HepG2 (cell line): ENCODE results near the gene EARS2. TPM values are rescaled to one million over a fixed set of nuclear protein-coding genes. Genes with fewer than 3 reads are reported as not detected.

Experiments used
- CAMTA2 ChIP-seq: sonication (generic); formaldehyde crosslinking; IDR thresholded peaks from 2 replicates; pipeline ENCODE4 v1.4.0; 2020; ENCODE audit warnings: mild to moderate bottlenecking, missing genetic modification reagents, borderline replicate concordance
- CHD2 ChIP-seq: IDR thresholded peaks from 2 replicates; pipeline ENCODE4 v1.6.1; 2011; ENCODE audit warnings: low read depth, low read length, improper control_type of control experiment
- DR1 ChIP-seq: sonication (generic); formaldehyde crosslinking; IDR thresholded peaks from 2 replicates; pipeline ENCODE4 v1.8.0; 2021; ENCODE audit warnings: mild to moderate bottlenecking, missing genetic modification reagents, inconsistent platforms
- FOXO1 ChIP-seq: sonication (generic); formaldehyde crosslinking; IDR thresholded peaks from 2 replicates; pipeline ENCODE4 v1.4.0; 2020; ENCODE audit warnings: missing genetic modification reagents
- HCFC1 ChIP-seq: fragments of 150-350 bp; IDR thresholded peaks from 2 replicates; pipeline ENCODE4 v1.6.1; 2014; ENCODE audit warnings: low read depth, low read length
- HNF4G ChIP-seq, 2 experiments: sonication (generic) in 1 of 2; formaldehyde crosslinking in 1 of 2; IDR thresholded peaks; 2 replicates each; pipeline versions ENCODE4 v1.4.0 to v1.6.1; 2011 to 2020; ENCODE audit warnings: borderline replicate concordance in 2 of 2, low read depth in 2 of 2, mild to moderate bottlenecking in 2 of 2, low read length in 1 of 2, missing genetic modification reagents in 1 of 2, moderate library complexity in 1 of 2
- IRX3 ChIP-seq: sonication (generic); formaldehyde crosslinking; IDR thresholded peaks from 2 replicates; pipeline ENCODE4 v1.8.1; 2023; ENCODE audit warnings: mild to moderate bottlenecking, low read depth, missing genetic modification reagents, borderline replicate concordance
- KAT8 ChIP-seq: IDR thresholded peaks from 2 replicates; pipeline ENCODE4 v1.6.1; 2016; ENCODE audit warnings: missing genetic modification reagents, missing compliant biosample characterization
- MXI1 ChIP-seq: IDR thresholded peaks from 3 replicates; pipeline ENCODE4 v1.6.1; 2012; ENCODE audit warnings: low read depth, low read length, inconsistent platforms, borderline replicate concordance
- NONO ChIP-seq, 2 experiments: fragments of 450-650 bp in 1 of 2; sonication (generic) in 1 of 2; formaldehyde crosslinking in 1 of 2; IDR thresholded peaks in 1 of 2; conservative IDR thresholded peaks in 1 of 2; 2 replicates each; pipeline versions ENCODE4 v1.6.1 to v1.8.0; 2017 to 2022; ENCODE audit warnings: mild to moderate bottlenecking in 1 of 2, missing genetic modification reagents in 1 of 2, moderate library complexity in 1 of 2
- NRL ChIP-seq: sonication (generic); formaldehyde crosslinking; IDR thresholded peaks from 2 replicates; pipeline ENCODE4 v1.5.0; 2020; ENCODE audit warnings: missing genetic modification reagents, mild to moderate bottlenecking, moderate library complexity, borderline replicate concordance
- PBX3 ChIP-seq: sonication (generic); formaldehyde crosslinking; IDR thresholded peaks from 2 replicates; pipeline ENCODE4 v1.8.1; 2023; ENCODE audit warnings: missing genetic modification reagents, inconsistent platforms, borderline replicate concordance
- PRPF4 ChIP-seq: fragments of 200-400 bp; formaldehyde crosslinking; IDR thresholded peaks from 2 replicates; pipeline ENCODE4 v1.6.1; 2016; ENCODE audit warnings: low read length, low read depth; ENCODE audit not compliant: poor library complexity, severe bottlenecking
- RCOR2 ChIP-seq: IDR thresholded peaks from 2 replicates; pipeline ENCODE4 v1.6.1; 2016; ENCODE audit warnings: missing biosample characterization, missing genetic modification reagents
- TSC22D2 ChIP-seq: sonication (generic); formaldehyde crosslinking; IDR thresholded peaks from 2 replicates; pipeline ENCODE4 v1.5.1; 2020; ENCODE audit warnings: missing genetic modification reagents, mild to moderate bottlenecking, borderline replicate concordance
- ZBTB26 ChIP-seq: IDR thresholded peaks from 2 replicates; pipeline ENCODE4 v1.6.1; 2016; ENCODE audit warnings: missing compliant biosample characterization, missing genetic modification reagents, borderline replicate concordance
- ZBTB8A ChIP-seq: sonication (generic); formaldehyde crosslinking; IDR thresholded peaks from 2 replicates; pipeline ENCODE4 v1.4.0; 2020; ENCODE audit warnings: mild to moderate bottlenecking, low read depth, missing genetic modification reagents, borderline replicate concordance
- ZFP1 ChIP-seq: IDR thresholded peaks from 2 replicates; pipeline ENCODE4 v1.6.1; 2016
- ZNF335 ChIP-seq: sonication (generic); formaldehyde crosslinking; IDR thresholded peaks from 2 replicates; pipeline ENCODE4 v1.4.0; 2020; ENCODE audit warnings: missing genetic modification reagents
- ZNF34 ChIP-seq: sonication (generic); formaldehyde crosslinking; IDR thresholded peaks from 2 replicates; pipeline ENCODE4 v1.4.0; 2020; ENCODE audit warnings: mild to moderate bottlenecking, missing genetic modification reagents, borderline replicate concordance
- ZNF513 ChIP-seq: sonication (generic); formaldehyde crosslinking; conservative IDR thresholded peaks from 2 replicates; pipeline ENCODE4 v1.5.0; 2020; ENCODE audit warnings: missing genetic modification reagents
- ZNF543 ChIP-seq: sonication (generic); formaldehyde crosslinking; IDR thresholded peaks from 2 replicates; pipeline ENCODE4 v1.4.0; 2020; ENCODE audit warnings: mild to moderate bottlenecking, missing genetic modification reagents
- ZNF598 ChIP-seq: sonication (generic); formaldehyde crosslinking; IDR thresholded peaks from 2 replicates; pipeline ENCODE4 v1.5.1; 2020; ENCODE audit warnings: mild to moderate bottlenecking, missing genetic modification reagents, borderline replicate concordance
- ZNF775 ChIP-seq: sonication (generic); formaldehyde crosslinking; IDR thresholded peaks from 2 replicates; pipeline ENCODE4 v1.4.0; 2020; ENCODE audit warnings: missing genetic modification reagents, mild to moderate bottlenecking, moderate library complexity, borderline replicate concordance
- ZSCAN9 ChIP-seq: IDR thresholded peaks from 2 replicates; pipeline ENCODE4 v1.6.1; 2016; ENCODE audit warnings: borderline replicate concordance
- polyA plus RNA-seq, 8 experiments: library from polyadenylated mRNA; depleted of rRNA in 3 of 8; stranded (reverse) in 7 of 8; unstranded in 1 of 8; fragments of >200 nt; fragmentation: Illumina TruSeq in 4 of 8; extraction: Trizol in 4 of 8; gene quantifications; 2 replicates each; pipeline versions ENCODE4 v1.2.1 to v1.2.3, GENCODE V29; 2011 to 2016; ENCODE audit warnings: low read depth in 4 of 8, missing spikeins in 1 of 8, mixed read lengths in 1 of 8; ENCODE audit not compliant: insufficient read depth in 1 of 8
- total RNA-seq, 5 experiments: library from RNA; depleted of rRNA; stranded (reverse); fragments of >200 nt; fragmentation: Illumina TruSeq; extraction: Trizol; gene quantifications; 2 replicates each; pipeline ENCODE4 v1.2.3, GENCODE V29; 2016; ENCODE audit warnings: low read depth in 1 of 5

EARS2 gene
- total and polyA plus RNA-seq, 2 of the 13 experiments (the other 11 are each of a cell fraction or from before 2014, with no cell fraction given) = 49.4 to 80.4 TPM

- TF ChIP-seq ZNF335 (no peak), RCOR2 (CRISPR knock-in tag) (no peak), IRX3 (CRISPR knock-in tag) (no peak), ZNF513 (CRISPR knock-in tag) (no peak), HNF4G (IDR thresholded peaks at IDR 0.05; ENCODE audit: borderline replicate concordance, low read depth, low read length) (peak; percentile 36; the same call in 1 of the 2 replicates), HNF4G (CRISPR knock-in tag; IDR thresholded peaks at IDR 0.05; ENCODE audit: borderline replicate concordance, low read depth) (no peak), NRL (CRISPR knock-in tag) (no peak), DR1 (CRISPR knock-in tag) (no peak), TSC22D2 (no peak), HCFC1 (no peak), FOXO1 (peak; percentile 53), ZNF598 (no peak), CAMTA2 (no peak), PRPF4 (no peak), NONO (IDR thresholded peaks at IDR 0.05) (no peak), NONO (CRISPR knock-in tag; conservative IDR thresholded peaks at IDR 0.05) (no peak), PBX3 (CRISPR knock-in tag) (no peak), ZFP1 (0 out of 2 replicates have a peak, but pooled peaks have one; percentile 19), CHD2 (no peak), MXI1 (peak; percentile 43; the same call in 1 of the 3 replicates), ZNF775 (CRISPR knock-in tag) (no peak), ZNF543 (CRISPR knock-in tag) (no peak), KAT8 (CRISPR knock-in tag) (peak; percentile 50), ZSCAN9 (peak; percentile 49; the same call in 1 of the 2 replicates), ZNF34 (no peak), ZBTB8A (CRISPR knock-in tag) (no peak), ZBTB26 (no peak)
Measured at GRCh38 chr16:23537390-23537789, 19.8 kb downstream of the EARS2 start (continued).
